ENCODE results near the gene DSG4.
"Not testable (repeated sequence)": the region's sequence is repeated elsewhere in the genome, so short reads cannot be mapped to it uniquely, and the experiment has no call there.

- not testable (repeated sequence) for TF ChIP-seq CTCF (IDR thresholded peaks at IDR 0.05; ENCODE audit: low read depth, low read length, poor library complexity, severe bottlenecking); EZH2phosphoT487 (IDR thresholded peaks at IDR 0.05; ENCODE audit: borderline replicate concordance, low read length)
Measured at GRCh38 chr18:31353336-31353735, 23.2 kb upstream of the DSG4 start.

Measured in DOHH2 (cell line).